HG02642 (cell line): Measurements from ENCODE around the gene FMN1.
"Not testable (repeated sequence)": the region's sequence is repeated elsewhere in the genome, so short reads cannot be mapped to it uniquely, and the experiment has no call there.

Experiments used
- ATAC-seq: cut with Tn5 transposase; IDR thresholded peaks from one replicate; pipeline ENCODE4 v1.9.1; 2021; ENCODE audit warnings: mild to moderate bottlenecking; ENCODE audit not compliant: unreplicated experiment, poor library complexity

The FMN1 gene

GRCh38 chr15:32851572-32851971, 342.9 kb downstream of the FMN1 start:
- no peak for ATAC-seq

- no peak for ATAC-seq
Observed at GRCh38 chr15:32849769-32850668, 344.5 kb downstream of the FMN1 start.

GRCh38 chr15:32846671-32847070, 347.8 kb downstream of the FMN1 start:
- ATAC-seq, result not testable (repeated sequence)

- ATAC-seq, result no peak
Observed at GRCh38 chr15:32844118-32844711, 350.3 kb downstream of the FMN1 start.

GRCh38 chr15:32843219-32843815, 351.2 kb downstream of the FMN1 start:
- ATAC-seq, result no peak

GRCh38 chr15:32842081-32842480, 352.4 kb downstream of the FMN1 start:
- no peak for ATAC-seq

GRCh38 chr15:32840507-32841245, 353.8 kb downstream of the FMN1 start:
- no peak for ATAC-seq

- no peak for ATAC-seq
Observed at GRCh38 chr15:32838820-32839219, 355.7 kb downstream of the FMN1 start.

GRCh38 chr15:32838338-32838737, 356.2 kb downstream of the FMN1 start:
- ATAC-seq, result no peak

GRCh38 chr15:32837935-32838334, 356.6 kb downstream of the FMN1 start:
- ATAC-seq, result no peak

- no peak for ATAC-seq
Observed at GRCh38 chr15:32834156-32834555, 360.4 kb downstream of the FMN1 start.

GRCh38 chr15:32833379-32833821, 361.1 kb downstream of the FMN1 start:
- ATAC-seq, result no peak

GRCh38 chr15:32831485-32831884, 363.0 kb downstream of the FMN1 start:
- ATAC-seq, result no peak

- ATAC-seq, result no peak
Observed at GRCh38 chr15:32830241-32830640, 364.3 kb downstream of the FMN1 start.

- no peak for ATAC-seq
Observed at GRCh38 chr15:32829436-32829835, 365.1 kb downstream of the FMN1 start.

GRCh38 chr15:32828507-32829186, 365.9 kb downstream of the FMN1 start:
- ATAC-seq, result no peak

GRCh38 chr15:32826685-32827084, 367.8 kb downstream of the FMN1 start:
- ATAC-seq, result no peak

- ATAC-seq, result no peak
Observed at GRCh38 chr15:32825219-32825618, 369.3 kb downstream of the FMN1 start.

- ATAC-seq, result no peak
Observed at GRCh38 chr15:32824777-32825176, 369.7 kb downstream of the FMN1 start.

GRCh38 chr15:32823750-32824149, 370.8 kb downstream of the FMN1 start:
- no peak for ATAC-seq
